Measurements from ENCODE around the gene LAMC2.
"Not testable (repeated sequence)": the region's sequence is repeated elsewhere in the genome, so short reads cannot be mapped to it uniquely, and the experiment has no call there.

Gene LAMC2

DNA sequence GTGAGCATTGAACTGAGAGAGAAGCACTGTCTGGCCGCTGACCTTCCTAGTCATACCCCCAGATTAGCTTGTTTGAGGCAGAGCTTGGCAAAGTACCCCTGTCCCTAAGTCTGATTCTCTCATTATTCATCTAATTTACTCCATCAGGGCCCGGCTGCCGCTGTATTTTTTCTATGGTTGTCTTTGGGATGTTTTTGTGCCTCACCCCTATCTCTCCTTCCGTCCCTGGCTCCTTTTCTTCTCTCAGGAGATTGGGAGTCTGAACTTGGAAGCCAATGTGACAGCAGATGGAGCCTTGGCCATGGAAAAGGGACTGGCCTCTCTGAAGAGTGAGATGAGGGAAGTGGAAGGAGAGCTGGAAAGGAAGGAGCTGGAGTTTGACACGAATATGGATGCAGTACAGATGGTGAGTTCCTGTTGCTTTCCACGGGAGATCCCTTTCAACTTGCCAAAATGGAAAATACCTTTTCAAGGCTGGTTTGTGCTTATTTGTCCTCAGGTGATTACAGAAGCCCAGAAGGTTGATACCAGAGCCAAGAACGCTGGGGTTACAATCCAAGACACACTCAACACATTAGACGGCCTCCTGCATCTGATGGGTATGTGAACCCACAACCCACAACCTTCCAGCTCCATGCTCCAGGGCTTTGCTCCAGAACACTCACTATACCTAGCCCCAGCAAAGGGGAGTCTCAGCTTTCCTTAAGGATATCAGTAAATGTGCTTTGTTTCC, 53.9 kb downstream of the LAMC2 start:
- DNase-seq, result no peak

DNA sequence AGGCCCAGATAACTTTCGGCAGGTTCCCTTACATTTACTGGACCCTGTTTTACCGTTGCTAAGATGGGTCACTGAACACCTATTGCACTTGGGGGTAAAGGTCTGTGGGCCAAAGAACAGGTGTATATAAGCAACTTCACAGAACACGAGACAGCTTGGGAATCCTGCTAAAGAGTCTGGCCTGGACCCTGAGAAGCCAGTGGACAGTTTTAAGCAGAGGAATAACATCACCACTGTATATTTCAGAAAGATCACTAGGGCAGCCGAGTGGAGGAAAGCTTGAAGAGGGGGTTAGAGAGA, 54.4 kb downstream of the LAMC2 start:
- DNase-seq, result no peak

DNA sequence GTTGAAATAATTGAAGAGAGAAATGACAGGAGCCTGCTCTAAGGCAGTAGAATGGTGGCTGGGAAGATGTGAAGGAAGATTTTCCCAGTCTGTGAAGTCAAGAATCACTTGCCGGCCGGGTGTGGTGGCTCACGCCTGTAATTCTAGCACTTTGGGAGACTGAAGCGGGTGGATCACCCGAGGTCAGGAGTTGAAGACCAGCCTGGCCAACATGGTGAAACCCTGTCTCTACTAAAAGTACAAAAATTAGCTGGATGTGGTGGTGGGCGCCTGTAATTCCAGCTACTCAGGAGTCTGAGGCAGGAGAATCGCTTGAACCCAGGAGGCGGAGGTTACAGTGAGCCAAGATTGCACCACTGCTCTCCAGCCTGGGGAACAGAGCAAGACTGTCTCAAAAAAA, 54.8 kb downstream of the LAMC2 start:
- DNase-seq, result not testable (repeated sequence)

DNA sequence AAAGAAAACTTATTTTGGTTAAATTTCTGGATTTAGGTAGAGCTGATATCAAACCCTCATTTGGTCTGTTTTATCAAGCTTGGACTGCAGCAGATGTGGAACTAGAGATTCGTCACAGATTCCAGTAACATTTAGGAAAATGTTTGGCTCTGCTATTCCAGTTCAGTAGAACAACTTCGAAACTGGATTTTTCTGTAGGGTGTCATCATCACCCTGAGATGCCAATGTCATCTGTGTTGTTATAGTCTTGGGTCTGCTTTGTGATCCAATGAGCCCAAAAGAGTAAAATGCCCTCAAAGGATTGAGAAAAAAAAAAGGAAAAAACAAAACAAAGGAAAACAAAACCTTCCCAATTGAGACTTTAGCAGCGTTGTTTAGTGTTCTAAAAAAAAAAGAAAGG, 55.4 kb downstream of the LAMC2 start:
- no peak for DNase-seq

DNA sequence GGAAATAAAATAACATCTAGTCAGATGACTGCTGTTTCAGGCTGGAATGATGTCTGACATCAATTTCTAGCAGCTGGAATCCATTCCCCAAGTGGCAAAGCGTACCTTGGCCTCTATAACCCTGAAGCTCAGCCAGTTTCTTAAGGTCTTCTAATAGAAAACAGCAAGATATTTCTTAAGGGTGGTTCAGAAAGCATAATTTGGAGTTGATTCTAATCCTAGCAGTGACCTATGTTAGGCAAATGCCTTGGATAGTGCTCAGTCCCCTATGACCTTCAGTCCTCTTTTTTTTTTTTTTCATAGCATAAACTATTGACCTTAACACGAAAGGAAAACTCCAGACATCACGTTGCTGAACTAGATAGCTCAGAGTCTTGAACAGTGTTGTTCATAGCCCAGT, 56.5 kb downstream of the LAMC2 start:
- no peak for DNase-seq

DNA sequence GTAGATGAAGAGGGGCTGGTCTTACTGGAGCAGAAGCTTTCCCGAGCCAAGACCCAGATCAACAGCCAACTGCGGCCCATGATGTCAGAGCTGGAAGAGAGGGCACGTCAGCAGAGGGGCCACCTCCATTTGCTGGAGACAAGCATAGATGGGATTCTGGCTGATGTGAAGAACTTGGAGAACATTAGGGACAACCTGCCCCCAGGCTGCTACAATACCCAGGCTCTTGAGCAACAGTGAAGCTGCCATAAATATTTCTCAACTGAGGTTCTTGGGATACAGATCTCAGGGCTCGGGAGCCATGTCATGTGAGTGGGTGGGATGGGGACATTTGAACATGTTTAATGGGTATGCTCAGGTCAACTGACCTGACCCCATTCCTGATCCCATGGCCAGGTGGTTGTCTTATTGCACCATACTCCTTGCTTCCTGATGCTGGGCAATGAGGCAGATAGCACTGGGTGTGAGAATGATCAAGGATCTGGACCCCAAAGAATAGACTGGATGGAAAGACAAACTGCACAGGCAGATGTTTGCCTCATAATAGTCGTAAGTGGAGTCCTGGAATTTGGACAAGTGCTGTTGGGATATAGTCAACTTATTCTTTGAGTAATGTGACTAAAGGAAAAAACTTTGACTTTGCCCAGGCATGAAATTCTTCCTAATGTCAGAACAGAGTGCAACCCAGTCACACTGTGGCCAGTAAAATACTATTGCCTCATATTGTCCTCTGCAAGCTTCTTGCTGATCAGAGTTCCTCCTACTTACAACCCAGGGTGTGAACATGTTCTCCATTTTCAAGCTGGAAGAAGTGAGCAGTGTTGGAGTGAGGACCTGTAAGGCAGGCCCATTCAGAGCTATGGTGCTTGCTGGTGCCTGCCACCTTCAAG, 57.3 kb downstream of the LAMC2 start:
- peak; percentile 13 for DNase-seq

DNA sequence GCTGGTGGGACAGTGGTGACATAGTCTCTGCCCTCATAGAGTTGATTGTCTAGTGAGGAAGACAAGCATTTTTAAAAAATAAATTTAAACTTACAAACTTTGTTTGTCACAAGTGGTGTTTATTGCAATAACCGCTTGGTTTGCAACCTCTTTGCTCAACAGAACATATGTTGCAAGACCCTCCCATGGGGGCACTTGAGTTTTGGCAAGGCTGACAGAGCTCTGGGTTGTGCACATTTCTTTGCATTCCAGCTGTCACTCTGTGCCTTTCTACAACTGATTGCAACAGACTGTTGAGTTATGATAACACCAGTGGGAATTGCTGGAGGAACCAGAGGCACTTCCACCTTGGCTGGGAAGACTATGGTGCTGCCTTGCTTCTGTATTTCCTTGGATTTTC, 58.4 kb downstream of the LAMC2 start:
- DNase-seq, result peak; percentile 31

DNA sequence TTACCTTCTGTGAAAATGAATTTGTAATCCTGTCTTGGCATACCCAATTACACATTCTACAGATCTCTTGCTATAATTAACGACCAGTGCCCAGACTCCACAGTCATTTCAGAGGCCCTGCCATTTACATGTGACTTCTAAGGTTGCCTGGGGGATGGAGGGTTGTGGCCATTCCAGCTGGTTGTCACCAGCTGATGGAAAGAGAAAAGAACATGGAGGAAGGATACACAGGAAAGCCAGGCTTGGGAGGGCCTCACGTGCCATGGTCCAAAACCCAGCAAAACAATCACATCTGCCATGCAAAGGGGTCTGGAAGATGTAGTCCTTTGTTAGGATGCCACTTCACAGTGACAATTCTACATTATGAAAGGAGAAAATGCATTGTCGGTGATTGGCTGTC, 59.3 kb downstream of the LAMC2 start:
- DNase-seq, result no peak

DNA sequence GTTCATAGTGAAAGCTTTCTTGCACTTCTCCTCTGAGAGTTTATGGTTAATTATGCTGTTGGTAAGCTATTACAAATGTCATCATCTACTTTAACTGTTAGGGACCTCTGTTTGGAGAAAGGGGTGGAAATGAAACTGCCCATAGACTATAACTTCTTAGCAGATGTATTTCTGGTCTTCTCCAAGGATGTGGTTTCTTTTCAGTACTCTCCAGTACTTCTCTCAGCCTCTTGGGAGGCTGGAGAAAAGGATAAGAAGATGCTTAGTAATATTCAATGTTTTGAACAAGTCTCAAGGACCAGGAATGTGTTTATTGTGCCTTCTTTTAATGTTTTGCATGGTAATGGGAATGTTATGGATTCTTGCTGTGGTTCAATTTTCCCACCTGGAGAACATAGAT, 60.4 kb downstream of the LAMC2 start:
- DNase-seq, result no peak

DNA sequence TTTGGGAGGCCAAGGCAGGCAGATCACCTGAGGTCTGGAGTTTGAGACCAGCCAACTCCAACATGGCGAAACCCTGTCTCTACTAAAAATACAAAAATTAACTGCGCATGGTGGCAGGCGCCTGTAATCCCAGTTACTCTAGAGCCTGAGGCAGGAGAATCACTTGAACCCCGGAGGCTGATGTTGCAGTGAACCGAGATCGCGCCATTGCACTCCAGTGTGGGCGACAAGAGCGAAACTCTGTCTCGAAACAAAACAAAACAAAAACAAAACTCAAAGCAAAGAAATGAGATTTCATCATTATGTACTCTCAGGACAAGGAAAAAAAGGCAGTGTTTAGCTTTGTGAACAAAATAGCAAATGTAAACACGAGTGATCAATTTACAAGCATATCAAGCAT, 61.0 kb downstream of the LAMC2 start:
- no peak for DNase-seq

DNA sequence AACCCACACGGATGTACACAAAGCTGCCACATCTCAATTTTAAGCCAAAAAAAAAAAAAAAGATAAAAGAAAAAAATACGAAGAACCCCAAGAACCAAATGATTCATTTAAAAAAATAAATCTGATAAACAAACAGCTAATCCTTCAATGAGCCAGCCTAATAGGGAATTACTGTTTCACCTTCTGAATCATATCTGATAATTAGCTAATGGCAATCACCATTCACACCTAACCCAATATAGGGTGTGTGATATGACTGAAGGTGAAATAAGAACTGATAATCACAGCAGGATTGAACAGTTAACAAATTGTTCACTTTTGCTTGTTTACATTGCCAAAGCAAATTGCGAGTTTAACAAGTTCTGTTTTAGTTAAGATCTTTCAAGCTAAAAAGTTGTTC, 61.4 kb downstream of the LAMC2 start:
- no peak for DNase-seq

DNA sequence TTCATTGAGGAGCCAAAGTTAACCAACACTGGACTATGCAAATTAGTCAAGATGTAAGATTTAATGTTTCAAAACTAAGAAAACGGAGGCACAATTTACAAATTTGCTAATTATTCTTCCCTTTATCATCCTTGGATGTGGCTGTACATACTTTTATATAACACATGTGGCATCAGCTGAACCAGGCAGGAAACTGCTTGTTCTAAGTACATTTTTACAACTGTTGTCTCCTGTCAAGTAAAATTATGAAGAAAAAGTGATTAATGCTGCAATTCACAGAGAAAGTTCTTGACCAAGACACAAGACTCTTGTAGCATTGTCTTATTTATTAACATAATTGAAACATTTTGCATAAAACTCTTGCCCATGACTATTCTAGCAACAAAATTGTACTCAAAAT, 61.9 kb downstream of the LAMC2 start:
- no peak for DNase-seq

DNA sequence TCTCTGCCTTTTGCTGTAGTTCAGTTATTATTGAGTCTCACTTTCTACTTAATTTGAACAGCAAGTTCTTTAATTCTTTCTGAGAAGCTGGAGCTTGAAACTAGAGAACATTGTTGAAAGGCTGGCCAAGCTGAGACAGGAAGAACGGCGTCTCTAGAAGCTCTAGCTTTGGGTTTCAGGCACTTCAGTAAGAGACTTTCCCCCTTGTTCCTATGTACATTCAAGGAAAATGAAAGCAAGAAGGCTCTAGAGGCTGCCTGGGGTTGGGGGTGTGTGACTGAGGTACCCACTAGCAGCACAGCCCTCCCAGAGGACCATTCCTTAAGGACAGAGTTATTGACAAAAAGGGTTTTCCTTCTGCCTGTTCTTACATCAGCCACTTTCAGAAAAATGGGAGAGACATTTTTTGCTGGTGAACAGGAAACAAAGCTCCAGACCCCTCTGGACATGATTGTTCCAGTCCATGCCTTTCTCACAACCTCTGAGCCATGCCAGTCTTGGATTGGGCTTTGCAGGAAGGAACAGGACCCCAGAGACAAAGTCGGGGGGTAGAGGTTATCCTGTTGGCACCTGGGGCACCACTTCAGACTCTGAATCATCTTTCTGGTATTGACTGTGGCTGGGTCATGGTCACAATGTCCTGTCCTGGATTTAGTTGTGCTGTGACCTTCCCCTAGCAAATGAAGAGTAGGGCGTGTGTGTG, 63.1 kb downstream of the LAMC2 start:
- no peak for DNase-seq

DNA sequence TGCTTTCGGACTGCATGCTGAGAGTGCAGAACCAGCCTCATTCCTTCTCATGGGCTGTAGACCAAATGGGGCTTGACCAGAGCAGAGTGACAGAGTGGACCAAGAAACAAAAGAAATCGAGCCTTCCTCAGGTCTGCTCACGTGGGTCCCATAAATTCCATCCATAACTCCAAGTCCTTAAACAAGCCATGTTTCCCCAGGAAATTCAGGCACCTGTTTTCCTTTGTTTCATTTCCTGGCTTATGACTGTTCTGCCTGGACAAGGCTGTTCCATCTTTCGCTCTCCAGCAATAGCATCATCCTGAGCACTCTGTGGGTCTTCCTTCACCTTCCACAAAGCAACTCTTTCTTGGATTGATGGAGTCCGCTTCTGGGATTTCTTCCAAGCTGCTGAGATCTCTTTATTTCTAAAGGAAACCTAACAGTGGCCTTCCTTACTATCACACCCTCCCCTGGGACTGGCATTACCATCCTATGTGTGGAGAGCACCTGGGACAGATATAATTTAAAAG, 63.9 kb downstream of the LAMC2 start:
- DNase-seq, result no peak

DNA sequence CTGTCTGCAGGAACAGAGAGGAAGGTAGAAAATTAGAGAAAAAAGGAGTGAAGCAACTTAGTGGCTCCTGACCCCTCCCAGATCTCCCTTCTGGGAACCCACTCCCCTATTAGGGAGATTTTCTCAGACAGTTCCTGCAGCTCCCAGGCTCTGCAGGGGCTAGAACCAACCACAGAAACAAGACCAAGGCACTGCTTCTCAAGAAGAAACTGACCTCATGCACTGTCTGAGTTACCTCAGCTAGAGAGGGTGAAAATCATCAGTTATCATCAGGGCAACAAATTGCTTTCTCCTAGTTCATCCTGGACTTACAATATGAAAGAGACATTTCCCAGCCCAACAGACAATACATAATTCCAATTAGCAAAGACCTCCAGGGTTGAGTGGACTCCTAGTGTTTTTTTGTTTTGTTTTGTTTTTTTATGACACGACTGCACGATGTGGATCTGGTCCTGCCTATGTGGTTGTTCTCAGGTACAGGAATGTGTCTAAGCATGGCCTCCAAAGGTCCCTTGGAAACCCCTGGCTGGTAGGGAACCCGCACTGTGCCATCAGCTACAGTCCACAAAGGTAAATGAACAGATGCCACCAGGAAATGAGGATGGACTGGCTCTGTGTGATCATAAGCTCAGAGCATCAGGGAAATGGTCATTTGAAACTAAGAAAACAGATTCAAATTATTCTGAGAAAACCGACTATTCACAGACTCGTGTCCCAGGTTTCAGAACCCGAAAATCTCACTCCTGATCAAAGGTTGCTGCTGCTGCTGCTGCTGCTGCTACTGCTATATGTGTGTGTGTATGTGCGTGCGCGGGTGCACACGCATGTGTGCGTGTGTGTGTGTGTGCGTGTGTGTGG, 65.3 kb downstream of the LAMC2 start:
- no peak for DNase-seq

DNA sequence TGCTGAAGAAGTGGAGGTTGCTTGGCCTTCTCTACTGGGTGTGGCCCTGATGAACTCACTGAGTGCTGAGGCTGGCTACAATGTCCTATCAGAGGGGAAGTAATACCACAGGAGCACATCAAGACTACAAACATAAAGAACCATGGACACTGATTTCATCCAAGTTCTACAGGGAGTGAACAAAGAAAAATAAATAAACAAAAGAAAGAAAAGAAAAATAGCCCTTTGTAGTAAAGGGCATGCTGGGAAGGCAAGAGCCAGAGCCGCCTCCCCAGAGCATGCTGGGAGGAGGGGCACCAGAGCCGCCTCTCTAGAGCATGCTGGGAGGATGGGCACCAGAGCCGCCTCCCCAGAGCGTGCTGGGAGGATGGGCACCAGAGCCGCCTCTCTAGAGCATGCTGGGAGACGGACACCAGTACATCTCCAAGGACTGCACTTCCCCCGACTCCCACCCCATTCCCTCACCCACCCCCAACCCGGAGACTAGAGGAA, 65.9 kb downstream of the LAMC2 start:
- no peak for DNase-seq

DNA sequence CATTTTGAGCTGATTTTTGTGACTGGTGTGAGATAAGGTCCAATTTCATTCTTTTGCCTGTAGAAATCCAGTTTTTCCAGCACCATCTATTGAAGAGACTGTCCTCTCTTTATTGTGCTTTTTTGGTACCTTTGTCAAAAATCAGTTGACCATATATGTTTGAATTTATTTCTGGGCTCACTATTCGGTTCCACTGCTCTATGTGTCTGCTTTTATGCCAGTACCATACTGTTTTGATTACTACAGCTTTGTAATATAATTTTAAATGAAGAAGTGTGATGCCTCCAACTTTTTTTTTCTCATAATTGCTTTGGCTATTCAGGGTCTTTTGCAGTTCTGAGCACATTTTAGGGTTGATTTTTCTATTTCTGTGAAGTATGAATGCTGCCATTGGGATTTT, 69.0 kb downstream of the LAMC2 start:
- DNase-seq, result no peak

DNA sequence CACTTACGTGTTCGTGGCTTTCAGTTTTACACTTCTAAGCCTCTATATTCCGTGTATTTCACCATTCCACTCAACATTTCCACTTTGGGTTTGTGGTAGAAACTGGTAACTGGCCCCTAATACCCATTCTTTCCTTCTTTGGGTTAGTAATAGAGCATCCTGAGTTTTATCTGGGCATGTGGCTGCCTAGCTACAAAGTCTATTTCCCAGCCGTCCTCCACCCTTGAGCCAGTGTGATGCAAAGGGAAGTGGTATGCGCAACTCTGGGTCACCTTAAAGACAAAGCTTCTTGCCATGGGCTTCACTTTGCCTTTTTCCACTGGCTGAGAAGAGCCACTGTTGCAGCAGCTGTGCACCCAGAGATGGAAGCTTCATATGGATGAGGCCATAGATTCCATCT, 73.9 kb downstream of the LAMC2 start:
- DNase-seq, result no peak

DNA sequence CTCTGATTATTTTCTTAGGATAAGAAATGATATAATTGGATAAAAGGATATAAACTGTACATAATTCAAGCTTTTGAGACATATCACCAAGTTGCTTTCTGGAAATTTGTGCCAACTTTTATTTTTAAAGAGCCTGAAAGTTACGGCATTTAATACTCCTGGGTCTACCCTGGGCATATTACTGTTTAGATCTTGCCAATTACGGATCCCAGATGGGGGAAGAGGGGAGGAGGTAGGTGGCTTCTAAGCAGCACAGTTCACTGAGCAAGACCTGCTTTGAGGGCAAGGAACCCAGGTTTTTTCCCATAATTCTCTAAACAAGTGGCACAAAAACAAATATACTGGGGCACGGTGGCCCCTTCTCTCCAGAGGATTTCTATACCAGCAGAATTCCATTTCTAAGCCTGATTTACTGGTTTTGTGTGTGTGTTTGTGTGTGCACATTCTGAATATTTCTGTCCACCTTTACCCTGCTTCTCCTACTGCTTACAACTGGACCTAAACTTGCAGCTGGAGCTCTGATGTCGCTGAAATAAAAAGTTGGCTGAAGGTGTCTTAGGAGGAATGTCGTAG, 76.7 kb downstream of the LAMC2 start:
- no peak for DNase-seq

DNA sequence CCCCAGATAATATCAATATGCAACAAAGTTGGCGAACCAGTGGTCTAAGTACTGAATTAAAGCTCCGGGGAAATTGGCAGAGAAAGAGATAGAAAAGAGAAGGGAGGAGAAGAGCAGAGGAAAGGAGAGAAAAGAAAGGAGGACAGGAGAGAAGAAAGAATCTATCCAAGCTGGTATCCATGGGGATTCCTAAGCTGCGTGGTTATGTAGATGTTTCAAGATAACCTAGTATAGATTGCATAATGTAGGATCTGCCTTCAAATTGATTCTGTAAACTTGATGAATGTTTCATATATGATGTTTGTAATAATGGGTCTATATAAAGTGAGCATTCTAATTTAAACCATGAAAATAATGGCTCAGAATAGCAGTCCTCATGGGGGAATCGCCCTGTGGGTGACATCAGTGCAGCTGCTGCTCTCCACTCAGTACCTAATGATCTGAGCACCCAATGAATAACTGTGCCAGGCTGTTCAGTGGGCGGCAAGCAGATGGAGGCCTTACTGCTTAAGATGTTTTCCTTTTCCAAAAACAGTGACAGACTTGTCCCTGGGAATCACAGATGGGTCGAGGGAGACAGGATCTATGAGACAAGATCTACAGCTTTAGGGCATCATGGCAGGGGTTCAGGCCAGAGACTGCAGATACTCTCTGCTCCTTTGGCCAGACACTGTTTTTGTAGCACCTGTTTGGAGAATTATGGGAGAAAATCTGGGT, 78.0 kb downstream of the LAMC2 start:
- DNase-seq, result no peak

DNA sequence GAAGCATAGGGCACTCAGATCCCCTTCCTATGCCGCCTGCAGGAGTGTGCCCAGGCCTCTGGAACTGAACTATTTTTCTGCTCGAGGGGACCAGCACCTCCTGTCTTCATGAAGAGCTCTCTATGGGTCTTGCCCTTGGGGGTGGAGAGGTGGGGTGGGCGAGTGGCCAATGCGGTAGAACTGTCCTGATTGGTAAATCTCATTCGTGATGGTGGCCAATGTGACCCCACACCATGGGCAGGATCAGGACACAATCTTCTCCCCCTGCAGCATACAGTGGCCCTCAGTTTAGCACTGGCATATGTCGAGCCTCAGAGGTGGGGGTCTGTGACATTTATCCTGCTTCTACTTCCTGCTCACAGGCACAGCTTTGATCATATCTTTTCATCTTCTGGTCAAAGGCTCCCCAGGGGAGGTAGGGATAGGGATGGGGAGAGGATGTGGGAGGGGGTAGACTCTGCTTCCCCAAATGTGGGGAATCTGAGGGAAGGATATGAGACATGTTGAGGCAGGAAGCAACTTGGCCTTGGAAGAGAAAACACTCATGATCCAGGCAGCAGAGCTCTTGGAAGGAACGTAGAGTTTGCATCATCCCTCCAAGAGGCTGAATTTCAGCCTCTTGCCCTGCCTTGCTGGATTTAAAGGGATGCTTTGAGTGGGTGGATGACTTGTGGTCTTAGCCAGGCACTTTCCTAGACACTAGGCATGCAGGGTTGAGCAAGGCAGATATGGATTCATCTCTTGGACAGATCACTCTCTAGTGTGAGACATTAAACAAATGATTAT, 81.8 kb downstream of the LAMC2 start:
- DNase-seq, result no peak

Data from hematopoietic multipotent progenitor cell treated with erythropoietin and hydrocortisone succinate and interleukin-3 and kit ligand, for 4 days (in vitro differentiated cells).